PC-9 (cell line): ENCODE measurements around the gene ITPRIPL1. TPM values are rescaled to one million over a fixed set of nuclear protein-coding genes. Genes with fewer than 3 reads are reported as not detected.

Source experiments
- BruUV-seq: library from RNA; stranded (reverse); fragments of 400-500 nt; replicated peaks from 2 replicates; lab custom pipeline; 2021; lab: Mats Ljungman, UMichigan
- CTCF ChIA-PET: fragments of 300-600 bp; sonication (Branson Sonifier 250); formaldehyde crosslinking; loops from one replicate; lab custom pipeline; 2022; ENCODE audit warnings: antibody characterized with exemption; lab: Charles Lee
- POLR2A ChIA-PET: fragments of 300-600 bp; sonication (Branson Sonifier 250); formaldehyde crosslinking; loops from one replicate; lab custom pipeline; 2022; ENCODE audit warnings: antibody characterized with exemption; ENCODE audit not compliant: unreplicated experiment; lab: Charles Lee
- DNase-seq, 2 experiments: peaks; one replicate each; pipeline versions ENCODE4 v3.0.0 to v3.0.0-alpha.2; 2015 to 2022; ENCODE audit warnings: mixed read lengths in 1 of 2
- H2AFZ ChIP-seq: fragments of 200-600 bp; sonication (generic); 2 replicates; pipeline ENCODE4 v1.8.1; 2017; ENCODE audit warnings: antibody characterized with exemption
- H3F3A ChIP-seq: fragments of 200-600 bp; sonication (generic); 2 replicates; pipeline ENCODE4 v1.8.1; 2017; ENCODE audit warnings: antibody characterized with exemption, mild to moderate bottlenecking, low read depth; ENCODE audit not compliant: insufficient read depth
- H3K27ac ChIP-seq: fragments of 200-600 bp; sonication (generic); 2 replicates; pipeline ENCODE4 v1.6.1; 2016; ENCODE audit warnings: mixed run types
- H3K27me3 ChIP-seq: fragments of 200-600 bp; sonication (generic); 2 replicates; pipeline ENCODE4 v1.6.1; 2016; ENCODE audit warnings: low read depth, mixed run types; ENCODE audit not compliant: insufficient read depth
- H3K36me3 ChIP-seq: fragments of 200-600 bp; sonication (generic); 2 replicates; pipeline ENCODE4 v1.6.1; 2016; ENCODE audit warnings: low read depth, mixed run types
- H3K4me1 ChIP-seq: fragments of 200-600 bp; sonication (generic); replicated peaks from 2 replicates; pipeline ENCODE4 v1.6.1; 2016; ENCODE audit warnings: mixed run types; ENCODE audit not compliant: insufficient read depth
- H3K4me2 ChIP-seq: fragments of 200-600 bp; sonication (generic); 2 replicates; pipeline ENCODE4 v1.6.1; 2017; ENCODE audit warnings: mixed run types
- H3K4me3 ChIP-seq: fragments of 200-600 bp; sonication (generic); 2 replicates; pipeline ENCODE4 v1.6.1; 2016; ENCODE audit warnings: mixed run types
- H3K79me2 ChIP-seq: fragments of 200-600 bp; sonication (generic); 2 replicates; pipeline ENCODE4 v1.6.1; 2017; ENCODE audit warnings: low read depth, mixed run types
- H3K9me2 ChIP-seq: fragments of 200-600 bp; sonication (generic); 2 replicates; pipeline ENCODE4 v1.8.1; 2017; ENCODE audit warnings: mild to moderate bottlenecking; ENCODE audit not compliant: insufficient read depth
- H3K9me3 ChIP-seq: fragments of 200-600 bp; sonication (generic); 2 replicates; pipeline ENCODE4 v1.8.1; 2016; ENCODE audit warnings: low read depth; ENCODE audit not compliant: insufficient read depth
- H4K20me1 ChIP-seq: fragments of 200-600 bp; sonication (generic); 2 replicates; pipeline ENCODE4 v1.8.1; 2017; ENCODE audit not compliant: insufficient read depth
- EZH2 ChIP-seq: fragments of 200-600 bp; sonication (generic); IDR thresholded peaks from 2 replicates; pipeline ENCODE4 v1.8.0; 2017; ENCODE audit warnings: antibody characterized with exemption, low read depth
- intact Hi-C: fragments of 100-400 bp; cut with micrococcal nuclease; formaldehyde crosslinking; loops from one replicate; pipeline ENCODE4 v1.10.0; 2022; ENCODE audit not compliant: unreplicated experiment
- total RNA-seq: library from RNA; stranded (reverse); gene quantifications from 2 replicates; pipeline ENCODE4 v1.2.3, GENCODE V29; 2021
- TF ChIP-seq, protein P1 (sequence below): fragments of 200-600 bp; sonication (generic); conservative IDR thresholded peaks from 2 replicates; pipeline ENCODE4 v1.6.1; 2017; ENCODE audit warnings: mixed run types, antibody characterized with exemption, mild to moderate bottlenecking, moderate library complexity

Gene ITPRIPL1
- total RNA-seq, 1 experiment from 2014 or later, result not detected

DNA sequence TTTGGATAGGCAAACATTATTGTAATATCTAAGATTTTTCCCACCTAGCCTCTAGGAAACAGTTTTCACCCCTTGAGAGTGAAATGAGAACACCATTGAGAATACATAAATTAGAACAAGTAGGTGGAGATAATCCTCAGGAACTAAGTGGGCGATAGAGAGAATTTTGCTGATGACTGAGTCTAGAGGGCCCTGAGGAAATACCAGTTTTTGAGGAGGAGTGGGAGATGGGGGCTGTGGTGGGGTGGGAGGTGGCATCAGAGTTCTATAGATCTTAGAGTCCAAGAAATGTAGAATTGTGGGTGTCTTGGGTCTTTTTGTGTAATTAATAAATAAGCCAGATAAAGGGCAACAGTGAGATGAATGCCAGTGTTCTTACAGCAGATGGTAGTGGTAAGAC is 22.3 kb downstream of the ITPRIPL1 start:
- H3F3A ChIP-seq, result no peaks in the 10 kb centered on the region
- ChIA-PET POLR2A (no interaction called here), CTCF (no interaction called here)
- peaks cover 49% of the 10 kb centered on the region for H3K36me3 ChIP-seq
- no peaks in the 10 kb centered on the region; the same call in 1 of the 2 replicates for H3K79me2 ChIP-seq
- DNase-seq, result no peak
- no TSS peak for BruUV-seq
- H3K27ac ChIP-seq, result no peak overlapping the region
- H3K27me3 ChIP-seq, result no peaks in the 10 kb centered on the region
- peaks cover under 1% of the 10 kb centered on the region; the same call in 1 of the 2 replicates for H3K4me1 ChIP-seq
- no peaks in the 10 kb centered on the region for H3K9me2 ChIP-seq
- intact Hi-C loops, result no loop called here
- H3K9me3 ChIP-seq, result no peaks in the 10 kb centered on the region
- H2AFZ ChIP-seq, result no peak overlapping the region
- 0 out of 2 replicates have a peak, but pooled peaks cover 3% of the 10 kb centered on the region for H4K20me1 ChIP-seq
- no peak overlapping the region for H3K4me3 ChIP-seq
- TF ChIP-seq EZH2, result no peak
- TF ChIP-seq, protein P1, sequence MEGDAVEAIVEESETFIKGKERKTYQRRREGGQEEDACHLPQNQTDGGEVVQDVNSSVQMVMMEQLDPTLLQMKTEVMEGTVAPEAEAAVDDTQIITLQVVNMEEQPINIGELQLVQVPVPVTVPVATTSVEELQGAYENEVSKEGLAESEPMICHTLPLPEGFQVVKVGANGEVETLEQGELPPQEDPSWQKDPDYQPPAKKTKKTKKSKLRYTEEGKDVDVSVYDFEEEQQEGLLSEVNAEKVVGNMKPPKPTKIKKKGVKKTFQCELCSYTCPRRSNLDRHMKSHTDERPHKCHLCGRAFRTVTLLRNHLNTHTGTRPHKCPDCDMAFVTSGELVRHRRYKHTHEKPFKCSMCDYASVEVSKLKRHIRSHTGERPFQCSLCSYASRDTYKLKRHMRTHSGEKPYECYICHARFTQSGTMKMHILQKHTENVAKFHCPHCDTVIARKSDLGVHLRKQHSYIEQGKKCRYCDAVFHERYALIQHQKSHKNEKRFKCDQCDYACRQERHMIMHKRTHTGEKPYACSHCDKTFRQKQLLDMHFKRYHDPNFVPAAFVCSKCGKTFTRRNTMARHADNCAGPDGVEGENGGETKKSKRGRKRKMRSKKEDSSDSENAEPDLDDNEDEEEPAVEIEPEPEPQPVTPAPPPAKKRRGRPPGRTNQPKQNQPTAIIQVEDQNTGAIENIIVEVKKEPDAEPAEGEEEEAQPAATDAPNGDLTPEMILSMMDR, result no peak
- H3K4me2 ChIP-seq, result no peak overlapping the region

DNA sequence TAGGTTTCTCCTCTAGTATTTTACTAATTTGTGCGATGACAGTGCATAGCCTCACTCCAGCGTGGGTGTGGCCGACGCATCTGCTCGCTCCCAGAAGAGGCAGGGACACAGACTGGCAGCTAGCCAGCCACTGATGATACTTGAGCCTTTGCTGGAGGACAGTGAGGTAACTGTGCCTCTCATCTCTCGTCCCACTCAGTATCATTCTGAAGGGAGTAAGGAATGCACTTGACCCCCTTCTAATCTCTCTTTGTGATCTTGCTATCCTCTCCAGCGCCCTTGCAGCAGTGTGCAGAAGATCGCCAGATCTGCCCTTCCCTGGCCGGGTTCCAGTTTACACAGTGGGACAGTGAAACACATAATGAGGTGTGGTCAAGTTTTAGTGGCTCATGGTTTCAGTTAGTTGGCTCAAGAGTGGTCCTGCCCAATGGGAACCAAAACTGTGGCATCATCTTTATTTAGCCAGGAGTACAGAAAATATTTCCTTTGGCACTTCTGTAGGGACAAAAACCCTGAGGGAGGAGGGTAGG is 28.0 kb downstream of the ITPRIPL1 start:
- H3K27ac ChIP-seq, result no peak overlapping the region
- no peaks in the 10 kb centered on the region for H3K27me3 ChIP-seq
- ChIA-PET POLR2A (no interaction called here), CTCF (no interaction called here)
- no peak overlapping the region for H2AFZ ChIP-seq
- intact Hi-C loops, result no loop called here
- H3K4me1 ChIP-seq, result no peaks in the 10 kb centered on the region
- TF ChIP-seq EZH2, result no peak
- TF ChIP-seq, protein P1, result no peak
- no peaks in the 10 kb centered on the region for H3K9me2 ChIP-seq
- no peaks in the 10 kb centered on the region for H3K79me2 ChIP-seq
- DNase-seq, result no peak
- H4K20me1 ChIP-seq, result peaks cover 3% of the 10 kb centered on the region; the same call in 1 of the 2 replicates
- H3K9me3 ChIP-seq, result no peaks in the 10 kb centered on the region
- H3K4me2 ChIP-seq, result no peak overlapping the region
- peaks cover 24% of the 10 kb centered on the region; the same call in 1 of the 2 replicates for H3K36me3 ChIP-seq
- H3F3A ChIP-seq, result no peaks in the 10 kb centered on the region; the same call in 1 of the 2 replicates
- BruUV-seq, result no TSS peak
- no peak overlapping the region for H3K4me3 ChIP-seq

DNA sequence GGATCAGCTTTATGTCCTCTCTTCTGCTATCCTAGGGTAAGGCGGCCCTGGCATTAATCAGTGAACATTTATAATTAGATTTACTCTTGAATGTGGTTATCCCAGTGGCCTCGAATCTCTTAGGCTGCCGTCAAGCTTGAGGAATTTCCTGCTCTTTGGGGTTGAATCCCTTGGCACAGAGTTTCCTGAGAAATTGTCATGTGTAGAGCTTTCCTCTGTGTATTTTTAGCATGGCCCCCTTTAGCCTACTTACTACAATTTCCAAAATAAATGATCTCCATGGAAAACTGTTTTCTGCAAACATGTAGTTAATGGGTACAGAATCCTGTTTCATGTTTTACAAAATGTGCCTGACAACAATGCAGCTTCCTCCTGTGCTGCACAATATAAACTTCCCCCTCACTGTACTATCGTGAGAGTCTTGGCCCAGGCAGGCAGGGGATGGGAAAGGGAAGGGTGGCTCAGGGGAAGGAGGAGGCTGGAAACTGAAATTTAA is 28.5 kb downstream of the ITPRIPL1 start:
- Histone ChIP-seq H2AFZ (no peak overlapping the region), H3K79me2 (no peaks in the 10 kb centered on the region), H3K27ac (no peak overlapping the region), H4K20me1 (peaks cover 2% of the 10 kb centered on the region; the same call in 1 of the 2 replicates), H3K4me2 (no peak overlapping the region), H3F3A (no peaks in the 10 kb centered on the region; the same call in 1 of the 2 replicates), H3K9me3 (no peaks in the 10 kb centered on the region), H3K27me3 (no peaks in the 10 kb centered on the region), H3K36me3 (peaks cover 24% of the 10 kb centered on the region; the same call in 1 of the 2 replicates), H3K9me2 (no peaks in the 10 kb centered on the region), H3K4me1 (no peaks in the 10 kb centered on the region), H3K4me3 (no peak overlapping the region)
- ChIA-PET POLR2A (no interaction called here), CTCF (no interaction called here)
- DNase-seq, result no peak
- no TSS peak for BruUV-seq
- intact Hi-C loops, result no loop called here
- TF ChIP-seq, protein P1, result no peak
- no peak for TF ChIP-seq EZH2
